SK-N-SH treated with all-trans-retinoic acid at 6 μM for 48 hours (cell line): ENCODE measurements around the gene TMEM132D.
"Not testable (repeated sequence)": the region's sequence is repeated elsewhere in the genome, so short reads cannot be mapped to it uniquely, and the experiment has no call there.

Experiments
- ATAC-seq: fragments of 200-7000 bp; cut with Tn5 transposase; 3 replicates; pipeline ENCODE4 v1.9.1; 2020; ENCODE audit warnings: mild to moderate bottlenecking, moderate library complexity
- ARNTL ChIP-seq: fragments of 450-650 bp; formaldehyde crosslinking; IDR thresholded peaks from 2 replicates; pipeline ENCODE4 v1.5.0; 2020; ENCODE audit warnings: low read depth, mild to moderate bottlenecking, moderate library complexity, borderline replicate concordance
- BACH2 ChIP-seq: fragments of 250-450 bp; sonication (Bioruptor Pico); IDR thresholded peaks from 2 replicates; pipeline ENCODE4 v1.9.0; 2021; ENCODE audit warnings: mild to moderate bottlenecking, borderline replicate concordance
- CREB5 ChIP-seq: fragments of 250-450 bp; sonication (Bioruptor Pico); IDR thresholded peaks from 2 replicates; pipeline ENCODE4 v1.5.1; 2020; ENCODE audit warnings: low read depth, mild to moderate bottlenecking, moderate library complexity
- CSDC2 ChIP-seq: fragments of 250-450 bp; sonication (Bioruptor Pico); IDR thresholded peaks from 2 replicates; pipeline ENCODE4 v1.5.0; 2020; ENCODE audit warnings: mild to moderate bottlenecking, moderate library complexity
- CSRNP3 ChIP-seq: fragments of 250-450 bp; sonication (Bioruptor Pico); IDR thresholded peaks from 2 replicates; pipeline ENCODE4 v1.5.1; 2021; ENCODE audit warnings: mild to moderate bottlenecking, moderate library complexity
- ESRRG ChIP-seq: fragments of 250-450 bp; sonication (Bioruptor Pico); IDR thresholded peaks from 2 replicates; pipeline ENCODE4 v1.6.1; 2021; ENCODE audit warnings: mild to moderate bottlenecking
- GLIS3 ChIP-seq: fragments of 250-450 bp; sonication (Bioruptor Pico); IDR thresholded peaks from 2 replicates; pipeline ENCODE4 v1.5.0; 2020; ENCODE audit warnings: mild to moderate bottlenecking, moderate library complexity
- OSR1 ChIP-seq: fragments of 250-450 bp; sonication (Bioruptor Pico); IDR thresholded peaks from 2 replicates; pipeline ENCODE4 v1.8.0; 2022; ENCODE audit warnings: moderate library complexity, mild to moderate bottlenecking, inconsistent platforms
- PATZ1 ChIP-seq: fragments of 250-450 bp; sonication (Bioruptor Pico); IDR thresholded peaks from 2 replicates; pipeline ENCODE4 v1.8.0; 2020; ENCODE audit warnings: mild to moderate bottlenecking, moderate library complexity, borderline replicate concordance
- POU6F1 ChIP-seq: fragments of 250-450 bp; sonication (Bioruptor Pico); IDR thresholded peaks from 2 replicates; pipeline ENCODE4 v1.8.0; 2021; ENCODE audit warnings: low read depth, mild to moderate bottlenecking, moderate library complexity, borderline replicate concordance
- PPARA ChIP-seq: fragments of 250-450 bp; sonication (Bioruptor Pico); IDR thresholded peaks from 2 replicates; pipeline ENCODE4 v1.5.0; 2020; ENCODE audit warnings: mild to moderate bottlenecking, borderline replicate concordance
- RARB ChIP-seq: fragments of 250-450 bp; sonication (Bioruptor Pico); IDR thresholded peaks from 2 replicates; pipeline ENCODE4 v1.8.0; 2021; ENCODE audit warnings: mild to moderate bottlenecking, moderate library complexity
- SNAI2 ChIP-seq: fragments of 250-450 bp; sonication (Bioruptor Pico); IDR thresholded peaks from 2 replicates; pipeline ENCODE4 v1.5.0; 2020; ENCODE audit warnings: mild to moderate bottlenecking, moderate library complexity
- TCF4 ChIP-seq: fragments of 250-450 bp; sonication (Bioruptor Pico); IDR thresholded peaks from 2 replicates; pipeline ENCODE4 v1.8.0; 2021; ENCODE audit warnings: mild to moderate bottlenecking, moderate library complexity, borderline replicate concordance
- TOX ChIP-seq: fragments of 250-450 bp; sonication (Bioruptor Pico); IDR thresholded peaks from 2 replicates; pipeline ENCODE4 v1.8.0; 2021; ENCODE audit warnings: mild to moderate bottlenecking, moderate library complexity, borderline replicate concordance
- TSHZ2 ChIP-seq: fragments of 250-450 bp; sonication (Bioruptor Pico); IDR thresholded peaks from 2 replicates; pipeline ENCODE4 v1.5.0; 2020; ENCODE audit warnings: mild to moderate bottlenecking, moderate library complexity
- ZC3H10 ChIP-seq: fragments of 250-450 bp; sonication (Bioruptor Pico); IDR thresholded peaks from 2 replicates; pipeline ENCODE4 v1.5.1; 2021; ENCODE audit warnings: mild to moderate bottlenecking, moderate library complexity
- ZFP30 ChIP-seq: fragments of 450-650 bp; formaldehyde crosslinking; IDR thresholded peaks from 2 replicates; pipeline ENCODE4 v1.5.0; 2022; ENCODE audit warnings: mild to moderate bottlenecking, moderate library complexity
- ZNF565 ChIP-seq: fragments of 450-650 bp; formaldehyde crosslinking; conservative IDR thresholded peaks from 2 replicates; pipeline ENCODE4 v1.5.0; 2020; ENCODE audit warnings: low read depth, mild to moderate bottlenecking, moderate library complexity
- ZNF70 ChIP-seq: fragments of 450-650 bp; formaldehyde crosslinking; IDR thresholded peaks from 2 replicates; pipeline ENCODE4 v1.5.0; 2020; ENCODE audit warnings: mild to moderate bottlenecking, moderate library complexity
- ZNF8 ChIP-seq: fragments of 450-650 bp; formaldehyde crosslinking; IDR thresholded peaks from 2 replicates; pipeline ENCODE4 v1.5.0; 2020; ENCODE audit warnings: mild to moderate bottlenecking, moderate library complexity

TMEM132D gene

GRCh38 chr12:129549656-129550055 lies 354.2 kb downstream of the TMEM132D start:
- TF ChIP-seq CSRNP3 (no peak), ZNF70 (CRISPR knock-in tag) (no peak), GLIS3 (no peak), ZC3H10 (CRISPR knock-in tag) (no peak), RARB (CRISPR knock-in tag) (no peak), POU6F1 (no peak), TCF4 (CRISPR knock-in tag) (no peak), ZNF565 (CRISPR knock-in tag) (no peak), CSDC2 (CRISPR knock-in tag) (no peak), PATZ1 (CRISPR knock-in tag) (no peak), ARNTL (CRISPR knock-in tag) (no peak), OSR1 (CRISPR knock-in tag) (no peak), ZFP30 (CRISPR knock-in tag) (no peak), CREB5 (CRISPR knock-in tag) (no peak)
- TF ChIP-seq, all 23 proteins: peak for 0

GRCh38 chr12:129549020-129549419 lies 354.8 kb downstream of the TMEM132D start:
- ATAC-seq: not testable (repeated sequence)

More at GRCh38 chr12:129549656-129550055, 354.2 kb downstream of the TMEM132D start:
- ATAC-seq: no peak

- TF ChIP-seq ZNF8 (CRISPR knock-in tag): no peak
- no peak for TF ChIP-seq PPARA (CRISPR knock-in tag)
- no peak for TF ChIP-seq GLIS3
- no peak for TF ChIP-seq SNAI2 (CRISPR knock-in tag)
- TF ChIP-seq TSHZ2 (CRISPR knock-in tag): no peak
- TF ChIP-seq ARNTL (CRISPR knock-in tag): no peak
- no peak for TF ChIP-seq CSRNP3
- TF ChIP-seq CREB5 (CRISPR knock-in tag): no peak
- no peak for TF ChIP-seq ZNF70 (CRISPR knock-in tag)
- TF ChIP-seq CSDC2 (CRISPR knock-in tag): no peak
- no peak for TF ChIP-seq BACH2
- no peak for TF ChIP-seq POU6F1
- TF ChIP-seq ESRRG (CRISPR knock-in tag): no peak
- no peak for TF ChIP-seq TOX (CRISPR knock-in tag)
- ATAC-seq: no peak
These were observed 359.1 kb downstream of the TMEM132D start for GRCh38 chr12:129544716-129545115.
